Stimulated activated CD4-positive, alpha-beta T cell treated with anti-CD3 and anti-CD28 coated beads, TNF-alpha, amount 100 ng/mL, for 4 hours (primary cell): ENCODE measurements around the gene EFCAB9.

ENCODE experiments used
- DNase-seq, 3 experiments: peaks; one replicate each; pipeline ENCODE4 v3.0.0-alpha.2; 2020; ENCODE audit warnings: low read depth in 3 of 3

Gene EFCAB9

DNA sequence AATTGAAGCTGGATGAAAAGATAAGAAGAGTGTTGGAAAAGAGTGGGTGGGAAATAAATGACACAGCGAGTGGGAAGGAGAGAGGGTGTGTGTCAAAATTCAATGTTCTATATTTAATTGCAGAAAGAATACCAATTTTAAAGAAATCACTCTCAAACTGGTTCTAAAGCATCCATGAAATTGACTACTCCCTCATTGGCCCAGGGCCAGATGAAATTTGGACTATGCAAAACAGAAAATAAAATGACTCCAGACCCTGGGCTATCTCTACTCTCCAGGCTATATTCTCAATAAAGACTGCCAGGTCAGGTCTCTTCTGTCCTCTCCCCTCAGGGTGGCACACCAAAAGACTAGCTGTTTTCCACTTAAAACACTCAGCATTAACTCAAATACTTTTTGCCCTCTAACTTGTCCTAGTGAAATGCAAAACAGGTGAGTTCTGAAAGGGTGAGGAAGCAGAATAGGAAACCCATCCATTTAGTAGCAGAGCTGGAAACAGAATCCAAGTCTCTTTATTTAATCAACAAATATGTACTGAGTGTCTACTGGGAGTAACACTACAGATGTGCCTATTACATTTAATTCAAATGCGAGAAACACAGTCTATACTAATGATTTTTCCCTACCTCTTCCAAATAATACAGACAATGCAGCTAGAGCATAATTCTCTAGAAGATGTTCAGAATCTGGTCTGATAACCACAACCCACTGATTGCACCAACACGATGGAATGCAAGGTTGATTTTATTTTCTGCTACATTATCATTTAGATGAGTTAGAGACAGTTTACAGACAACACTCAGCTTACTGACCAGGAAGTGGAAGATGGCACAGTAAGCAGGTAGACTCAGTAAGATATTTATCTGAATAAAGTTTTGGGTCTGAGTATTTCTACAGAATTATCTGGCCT lies 42.1 kb downstream of the EFCAB9 start:
- no peak for DNase-seq

DNA sequence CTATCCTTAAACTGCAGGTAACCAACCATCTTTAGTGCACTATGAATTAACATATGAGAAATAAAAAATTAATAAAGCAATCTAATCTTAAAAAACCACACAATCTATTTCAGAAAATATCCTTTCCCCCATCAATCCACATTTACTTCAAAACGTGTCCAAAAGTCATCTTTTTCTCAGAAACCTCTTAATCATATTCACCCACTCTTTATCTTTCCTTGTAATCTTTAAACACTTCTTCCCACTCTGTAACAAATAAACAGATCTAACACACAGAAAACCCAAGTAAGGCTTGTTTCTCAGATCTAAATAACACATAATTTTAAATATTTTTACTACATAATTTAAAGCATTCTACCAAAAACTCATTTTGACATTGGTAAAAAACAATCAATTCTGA lies 44.4 kb downstream of the EFCAB9 start:
- DNase-seq = no peak

DNA sequence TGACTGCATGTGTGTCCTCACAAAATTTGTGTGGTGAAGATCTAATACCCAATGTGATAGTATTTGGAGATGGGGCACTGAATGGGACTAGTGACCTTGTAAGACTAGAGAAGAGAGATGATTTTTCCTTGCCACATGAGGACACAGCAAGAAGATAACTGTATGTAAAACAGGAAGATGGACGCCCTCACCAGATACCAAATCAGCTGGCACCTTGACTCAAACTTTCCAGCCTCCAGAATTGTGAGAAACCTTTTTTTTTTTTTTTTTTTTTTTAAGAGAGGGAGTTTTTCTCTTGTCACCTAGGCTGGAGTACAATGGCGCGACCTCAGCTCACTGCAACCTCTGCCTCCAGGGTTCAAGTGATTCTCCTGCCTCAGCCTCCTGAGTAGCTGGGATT lies 49.3 kb downstream of the EFCAB9 start:
- DNase-seq = no peak

DNA sequence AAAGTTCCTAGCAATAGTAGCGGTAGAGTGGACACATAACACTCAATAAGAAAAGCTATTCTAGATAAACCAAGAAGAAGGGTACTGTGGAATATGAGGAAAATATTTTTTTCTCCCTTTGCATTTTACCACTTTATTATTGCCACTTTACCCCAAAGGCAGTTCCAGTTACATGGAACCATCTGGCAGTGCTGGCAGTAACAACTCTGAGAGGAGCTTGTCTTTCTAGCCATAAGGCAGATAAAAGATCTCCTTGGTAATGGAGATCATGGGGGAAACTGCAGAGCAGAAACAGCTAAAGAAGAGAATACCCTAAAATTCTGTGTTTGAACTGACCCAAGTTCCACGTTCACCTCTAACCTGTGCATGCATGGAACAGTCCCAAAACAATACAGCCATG lies 51.1 kb downstream of the EFCAB9 start:
- no peak for DNase-seq

DNA sequence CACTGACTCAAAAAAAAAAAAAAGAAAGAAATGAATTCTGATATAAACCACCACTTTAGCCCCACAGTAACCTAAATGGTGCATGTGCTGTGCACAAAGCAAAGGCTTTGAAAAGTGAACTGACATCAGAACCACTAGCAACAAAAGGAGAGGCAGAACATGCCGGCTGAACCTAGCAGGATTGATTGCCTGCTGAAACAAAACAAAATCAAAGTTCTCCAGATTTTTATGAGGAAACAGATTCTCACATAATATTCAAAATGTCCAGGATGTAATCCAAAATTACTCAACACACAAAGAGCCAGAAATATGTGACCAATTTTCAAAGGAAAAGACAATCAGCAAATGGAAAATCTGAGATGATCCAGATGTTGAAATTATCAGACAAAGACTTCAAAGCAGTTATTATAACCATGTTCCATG lies 51.7 kb downstream of the EFCAB9 start:
- DNase-seq = no peak

DNA sequence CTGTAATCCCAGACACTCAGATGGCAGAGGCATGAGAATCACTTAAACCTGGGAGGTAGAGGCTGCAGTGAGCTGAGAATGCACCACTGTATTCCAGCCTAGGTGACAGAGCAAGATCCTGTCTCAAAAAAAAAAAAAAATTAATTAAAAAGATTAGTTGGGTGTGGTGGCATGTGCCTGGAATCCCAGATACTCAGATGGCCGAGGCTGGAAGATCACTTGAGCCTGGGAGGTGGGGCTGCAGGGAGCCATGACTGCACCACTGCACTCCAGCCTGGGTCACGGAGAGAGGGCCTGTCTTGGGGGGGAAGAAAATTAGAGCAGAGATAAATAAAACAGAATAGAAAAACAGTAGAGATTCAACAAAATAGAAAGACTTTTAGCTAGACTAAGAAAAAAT lies 54.7 kb downstream of the EFCAB9 start:
- DNase-seq = no peak

DNA sequence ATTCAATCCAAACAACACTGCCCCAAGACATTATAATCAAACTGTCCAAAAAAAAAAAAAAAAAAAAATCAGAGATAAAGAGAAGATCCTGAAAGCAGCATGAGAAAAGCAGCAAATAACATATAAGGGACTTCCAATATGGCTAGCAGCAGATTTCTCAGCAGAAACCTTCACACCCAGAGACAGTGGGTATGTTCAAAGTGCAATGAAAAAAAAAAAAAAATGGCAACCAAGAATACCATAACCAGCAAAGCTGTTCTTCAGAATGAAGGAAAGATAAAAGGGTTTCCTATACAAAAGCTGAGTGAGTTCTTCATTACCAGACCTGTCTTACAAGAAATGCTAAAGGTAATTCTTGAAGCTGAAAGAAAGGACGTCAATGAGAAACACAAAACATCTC lies 57.4 kb downstream of the EFCAB9 start:
- no peak for DNase-seq

DNA sequence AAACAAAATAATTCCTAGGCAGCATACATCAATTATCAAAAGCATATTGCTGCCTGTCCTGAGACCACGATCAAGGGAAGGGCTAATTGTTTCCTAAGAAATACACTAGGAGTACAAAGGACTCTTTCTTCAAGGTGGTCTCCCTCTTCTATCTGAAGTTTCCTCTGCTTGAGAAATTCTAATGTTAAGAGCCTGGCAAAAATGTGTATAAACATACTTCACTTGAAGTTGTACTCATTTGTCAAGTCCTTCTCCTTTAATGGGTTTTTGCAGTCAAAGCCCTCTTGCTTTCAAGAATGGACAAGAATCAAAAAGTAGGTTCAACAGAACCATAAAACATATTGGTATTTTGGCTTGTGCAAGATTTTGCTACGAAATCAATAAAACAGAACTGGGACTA lies 58.5 kb downstream of the EFCAB9 start:
- no peak for DNase-seq
